Activated CD8-positive, alpha-beta memory T cell treated with anti-CD3 and anti-CD28 coated beads for 36 hours (primary cell): ENCODE data around the gene SYNJ2. TPM values are rescaled to one million over a fixed set of nuclear protein-coding genes. Genes with fewer than 3 reads are reported as not detected.
"Not testable (repeated sequence)": the region's sequence is repeated elsewhere in the genome, so short reads cannot be mapped to it uniquely, and the experiment has no call there.

Experiments
- CTCF ChIA-PET: fragments of 350-600 bp; sonication (Branson Sonifier 250); formaldehyde crosslinking; loops from one replicate; lab custom pipeline; 2021; ENCODE audit warnings: antibody characterized with exemption; lab: Charles Lee
- POLR2A ChIA-PET: fragments of 350-600 bp; sonication (Branson Sonifier 250); formaldehyde crosslinking; loops from one replicate; lab custom pipeline; 2021; ENCODE audit warnings: antibody characterized with exemption; lab: Charles Lee
- total RNA-seq, 2 experiments: library from RNA; stranded (reverse); gene quantifications; one replicate each; pipeline ENCODE4 v1.2.3, GENCODE V29; 2021

The SYNJ2 gene
- total RNA-seq, 2 experiments from 2014 or later: 25.8 to 27.4 TPM

GRCh38 chr6:157952861-157953351, 28.8 kb upstream of the SYNJ2 start:
- ChIA-PET CTCF (no interaction called here), POLR2A (no interaction called here)

- CTCF ChIA-PET: interaction anchor here (1.0 kb wide), 1 partner anchor 119 kb away, joined by 3 read pairs; no protein-coding TSS in a partner anchor
- POLR2A ChIA-PET: no interaction called here
These were observed 28.0 kb upstream of the SYNJ2 start for GRCh38 chr6:157953580-157954091.

- ChIA-PET POLR2A (no interaction called here), CTCF (interaction anchor here (1.0 kb wide), 1 partner anchor 118 kb away, joined by 3 read pairs; no protein-coding TSS in a partner anchor)
These were observed 27.2 kb upstream of the SYNJ2 start for GRCh38 chr6:157954150-157955117.

GRCh38 chr6:157955675-157956074, 26.0 kb upstream of the SYNJ2 start:
- ChIA-PET CTCF (no interaction called here), POLR2A (no interaction called here)

GRCh38 chr6:157956171-157956730, 25.4 kb upstream of the SYNJ2 start:
- ChIA-PET POLR2A (no interaction called here), CTCF (no interaction called here)

DNA sequence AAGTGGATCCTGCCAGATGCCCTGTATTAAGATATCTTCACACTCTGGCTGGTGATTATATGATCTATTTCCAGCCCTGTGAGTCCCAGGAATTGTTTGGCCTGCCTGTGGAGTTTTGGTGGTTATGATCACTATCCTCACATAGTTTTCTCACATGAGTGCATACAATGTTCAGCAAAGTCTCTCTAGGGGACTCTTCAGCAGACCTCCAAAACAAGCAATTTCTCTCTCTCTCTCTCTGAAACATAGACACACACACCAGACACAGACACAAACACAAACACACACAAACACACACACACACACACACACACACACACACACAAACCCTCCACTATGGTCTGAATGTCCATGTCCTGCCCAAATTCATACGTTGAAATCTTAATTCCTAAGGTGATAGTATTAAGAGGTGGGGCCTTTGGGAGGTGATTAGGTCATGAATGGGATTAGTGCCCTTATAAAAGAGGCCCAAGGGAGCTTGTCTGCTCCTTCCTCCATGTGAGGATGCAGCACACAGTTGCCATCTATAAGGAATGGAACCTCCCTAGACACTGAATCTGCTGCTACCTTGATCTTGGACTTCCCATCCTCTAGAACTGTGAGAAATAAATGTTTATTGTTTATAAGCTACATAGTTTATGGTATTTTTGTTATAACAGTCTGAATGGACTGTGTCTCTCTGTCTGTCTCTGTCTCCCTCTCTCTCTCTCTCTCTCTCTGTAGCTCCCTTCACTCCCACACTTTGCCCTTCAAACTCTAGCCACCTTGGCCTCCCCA, 22.0 kb upstream of the SYNJ2 start:
- ChIA-PET CTCF (interaction anchor here (0.6 kb wide), 1 partner anchor 32 kb away, joined by 3 read pairs; no protein-coding TSS in a partner anchor), POLR2A (no interaction called here)

- CTCF ChIA-PET: interaction anchor here (1.3 kb wide), 1 partner anchor 19 kb away, joined by 3 read pairs; no protein-coding TSS in a partner anchor
- POLR2A ChIA-PET: no interaction called here
These were observed 20.4 kb upstream of the SYNJ2 start for GRCh38 chr6:157961153-157961831.

GRCh38 chr6:157961832-157962575, 19.7 kb upstream of the SYNJ2 start:
- ChIA-PET POLR2A (interaction anchor here (0.6 kb wide), 1 partner anchor 171 kb away, joined by 3 read pairs; no protein-coding TSS in a partner anchor), CTCF (interaction anchor here (1.3 kb wide), 1 partner anchor 19 kb away, joined by 3 read pairs; no protein-coding TSS in a partner anchor)

GRCh38 chr6:157962601-157963302, 18.9 kb upstream of the SYNJ2 start:
- POLR2A ChIA-PET: interaction anchor here (0.6 kb wide), 1 partner anchor 171 kb away, joined by 3 read pairs; no protein-coding TSS in a partner anchor
- CTCF ChIA-PET: no interaction called here

DNA sequence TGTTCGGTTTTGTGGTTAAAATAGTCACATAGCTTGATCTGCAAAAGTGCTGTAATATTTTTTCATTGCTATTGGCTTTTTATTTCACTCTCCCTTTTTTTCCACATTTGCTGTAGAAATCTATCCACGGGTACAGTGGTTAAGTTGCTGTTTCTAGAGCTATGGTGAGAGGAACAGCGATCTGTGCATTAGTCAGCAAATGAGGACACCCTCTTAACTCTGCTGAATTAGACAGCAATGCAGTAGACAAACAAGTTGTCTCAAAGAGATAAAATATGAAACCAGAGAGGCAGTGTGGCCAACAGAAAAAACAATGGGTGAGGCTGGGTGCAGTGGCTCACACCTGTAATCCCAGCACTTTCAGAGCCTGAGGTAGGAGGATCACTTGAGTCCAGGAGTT, 17.6 kb upstream of the SYNJ2 start:
- CTCF ChIA-PET: no interaction called here
- POLR2A ChIA-PET: no interaction called here

DNA sequence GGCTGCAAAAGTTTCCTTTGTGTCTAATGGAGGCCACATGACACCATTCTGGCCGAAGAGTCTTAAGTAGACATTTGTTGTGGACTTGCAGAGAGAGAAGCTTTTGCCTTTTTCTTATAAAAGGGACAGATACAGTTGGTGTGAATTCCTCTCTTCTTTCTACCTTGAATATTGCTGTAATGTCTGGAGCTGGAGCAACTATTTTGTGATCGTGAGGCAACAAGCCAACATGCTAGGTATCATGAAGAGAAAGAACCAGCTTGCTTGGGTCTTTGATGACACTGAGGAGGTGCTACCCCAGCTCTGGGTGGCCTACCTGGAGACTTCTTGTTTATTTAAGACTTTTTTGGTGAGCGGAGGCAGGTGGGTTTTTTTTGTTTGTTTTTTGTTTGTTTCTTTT, 16.3 kb upstream of the SYNJ2 start:
- POLR2A ChIA-PET: no interaction called here
- CTCF ChIA-PET: interaction anchor here (1.0 kb wide), 1 partner anchor 107 kb away, joined by 3 read pairs; no protein-coding TSS in a partner anchor

- POLR2A ChIA-PET: no interaction called here
- CTCF ChIA-PET: no interaction called here
These were observed 15.1 kb upstream of the SYNJ2 start for GRCh38 chr6:157966589-157966977.

DNA sequence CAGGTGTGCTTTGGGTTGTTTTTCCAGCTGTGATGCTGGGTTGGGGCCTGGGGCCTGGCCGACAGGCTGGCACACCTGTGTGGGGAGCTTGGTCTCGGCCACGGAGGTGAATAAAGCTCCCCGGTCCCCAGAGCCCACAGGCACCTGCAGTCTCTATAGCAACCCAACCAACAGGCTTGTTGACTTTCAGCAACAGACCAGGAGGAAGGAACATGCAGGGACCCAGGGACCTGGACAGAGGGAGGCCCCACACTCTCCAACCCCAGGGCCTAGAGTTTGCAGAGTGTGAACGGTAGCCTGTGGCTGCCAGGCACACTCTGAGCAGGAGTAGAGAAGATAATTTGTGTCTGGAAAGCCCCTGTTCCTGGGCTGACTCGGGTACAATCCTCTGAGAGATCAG, 14.6 kb upstream of the SYNJ2 start:
- ChIA-PET POLR2A (no interaction called here), CTCF (no interaction called here)

DNA sequence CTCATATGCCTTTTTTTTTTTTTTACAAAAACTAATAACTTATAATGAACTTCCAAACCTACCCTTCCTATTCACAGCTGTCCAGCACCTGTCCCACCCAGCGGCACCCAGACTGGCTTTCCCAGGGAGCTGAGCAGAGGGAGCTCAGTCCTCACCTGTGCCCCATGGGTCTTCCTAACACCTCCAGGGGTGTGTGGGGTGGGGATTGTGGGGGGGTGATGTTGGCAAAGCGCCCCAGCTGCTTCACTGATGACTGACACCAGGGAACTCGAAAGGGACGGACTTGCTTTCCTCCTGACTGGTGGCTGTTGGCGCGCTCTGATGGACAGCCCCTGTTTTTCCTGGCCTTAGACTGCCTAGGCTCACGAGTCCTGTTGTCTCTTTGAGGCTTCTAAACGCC, 14.2 kb upstream of the SYNJ2 start:
- CTCF ChIA-PET: no interaction called here
- POLR2A ChIA-PET: interaction anchor here (0.7 kb wide), 1 partner anchor 44 kb away, joined by 3 read pairs; no protein-coding TSS in a partner anchor

DNA sequence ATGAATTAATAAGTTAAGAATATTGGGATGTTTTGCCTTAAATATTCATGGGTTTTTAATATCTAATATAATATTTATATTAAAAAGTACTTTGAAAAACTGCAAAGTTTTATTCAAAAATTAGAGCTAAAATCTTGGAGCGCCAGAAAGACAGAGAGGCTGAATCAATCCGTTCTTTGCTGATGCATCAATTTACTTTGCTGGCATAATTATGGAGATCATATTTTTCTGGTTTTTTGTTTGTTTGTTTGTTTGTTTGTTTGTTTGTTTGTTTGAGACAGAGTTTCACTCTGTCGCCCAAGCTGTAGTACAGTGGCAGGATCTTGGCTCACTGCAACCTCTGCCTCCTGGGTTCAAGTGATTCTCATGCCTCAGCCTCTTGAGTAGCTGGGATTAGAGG, 9.5 kb upstream of the SYNJ2 start:
- CTCF ChIA-PET: interaction anchor here (1.4 kb wide), 1 partner anchor 11 kb away, joined by 3 read pairs; no protein-coding TSS in a partner anchor

DNA sequence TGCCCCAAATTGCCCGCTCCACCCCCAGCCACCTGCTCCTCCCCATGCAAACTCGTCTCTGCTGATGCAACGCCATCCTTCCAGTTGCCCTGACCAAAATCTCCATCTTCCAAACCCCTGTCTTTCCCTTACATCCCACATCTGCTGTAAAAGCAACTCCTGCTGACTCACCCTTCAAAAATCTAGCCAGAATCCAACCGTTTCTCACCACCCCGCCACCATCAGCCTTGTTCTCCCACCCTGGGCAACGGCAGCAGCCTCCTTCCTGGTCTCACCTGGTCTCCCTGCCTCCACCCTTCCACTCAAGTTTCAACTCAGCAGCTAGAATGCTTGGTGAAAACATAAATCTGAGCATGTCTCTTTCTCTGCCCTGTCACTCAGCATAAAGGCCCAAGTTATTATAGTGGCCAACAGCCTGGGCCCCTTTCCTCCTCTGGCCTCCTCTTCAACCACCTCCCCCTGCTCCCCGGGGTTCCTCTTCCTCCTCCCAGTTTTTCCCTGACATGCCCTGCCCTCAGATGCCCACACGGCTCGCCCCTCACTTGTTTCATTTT, 7.2 kb upstream of the SYNJ2 start:
- CTCF ChIA-PET: no interaction called here
- POLR2A ChIA-PET: no interaction called here

More for the DNA sequence above, 9.5 kb upstream of the SYNJ2 start:
- POLR2A ChIA-PET: not testable (repeated sequence)

GRCh38 chr6:157974967-157975366, 6.7 kb upstream of the SYNJ2 start:
- CTCF ChIA-PET: no interaction called here
- POLR2A ChIA-PET: no interaction called here
